HepG2 (cell line): ENCODE results near the gene CLASRP. TPM values are rescaled to one million over a fixed set of nuclear protein-coding genes. Genes with fewer than 3 reads are reported as not detected.
A peak's percentile ranks its signal among the peaks of the same experiment; 100 is the strongest.

ENCODE experiments used
- CBX5 ChIP-seq: sonication (generic); formaldehyde crosslinking; IDR thresholded peaks from 2 replicates; pipeline ENCODE4 v1.4.0; 2020; ENCODE audit warnings: missing genetic modification reagents, borderline replicate concordance
- CENPT ChIP-seq: sonication (generic); formaldehyde crosslinking; IDR thresholded peaks from 2 replicates; pipeline ENCODE4 v1.8.0; 2022; ENCODE audit warnings: low read depth, mild to moderate bottlenecking, moderate library complexity, missing genetic modification reagents
- GABPA ChIP-seq, 2 experiments: IDR thresholded peaks; 2 replicates each; pipeline ENCODE4 v1.6.1; 2011 to 2016; ENCODE audit warnings: low read depth in 2 of 2, low read length in 1 of 2, missing biosample characterization in 1 of 2, missing genetic modification characterization in 1 of 2
- HNRNPH1 ChIP-seq: fragments of 200-400 bp; formaldehyde crosslinking; optimal IDR thresholded peaks from 2 replicates; pipeline ENCODE3; 2017; ENCODE audit warnings: mild to moderate bottlenecking, low read depth, low read length
- MIER3 ChIP-seq: IDR thresholded peaks from 2 replicates; pipeline ENCODE4 v1.6.1; 2016; ENCODE audit warnings: missing compliant biosample characterization, borderline replicate concordance
- MXI1 ChIP-seq: IDR thresholded peaks from 3 replicates; pipeline ENCODE4 v1.6.1; 2012; ENCODE audit warnings: low read depth, low read length, inconsistent platforms, borderline replicate concordance
- ONECUT2 ChIP-seq: sonication (generic); formaldehyde crosslinking; IDR thresholded peaks from 2 replicates; pipeline ENCODE4 v1.4.0; 2020; ENCODE audit warnings: missing genetic modification reagents
- PTBP1 ChIP-seq: fragments of 200-400 bp; formaldehyde crosslinking; IDR thresholded peaks from 2 replicates; pipeline ENCODE4 v1.6.1; 2018; ENCODE audit warnings: low read length, low read depth; ENCODE audit not compliant: poor library complexity, severe bottlenecking
- SIX1 ChIP-seq: sonication (generic); formaldehyde crosslinking; IDR thresholded peaks from 2 replicates; pipeline ENCODE4 v1.4.0; 2020; ENCODE audit warnings: missing genetic modification reagents, borderline replicate concordance
- SP5 ChIP-seq: IDR thresholded peaks from 2 replicates; pipeline ENCODE4 v1.6.1; 2016; ENCODE audit warnings: low read depth, borderline replicate concordance
- SUZ12 ChIP-seq: fragments of 150-350 bp; IDR thresholded peaks from 2 replicates; pipeline ENCODE4 v1.6.1; 2014; ENCODE audit warnings: low read depth, low read length
- TEAD3 ChIP-seq: optimal IDR thresholded peaks from 2 replicates; pipeline ENCODE3; 2016; ENCODE audit warnings: borderline replicate concordance
- ZFP36 ChIP-seq: fragments of 150-350 bp; IDR thresholded peaks from 2 replicates; pipeline ENCODE4 v1.6.1; 2018; ENCODE audit warnings: borderline replicate concordance, low read length, low read depth; ENCODE audit not compliant: partially characterized antibody
- ZMYM4 ChIP-seq: sonication (generic); formaldehyde crosslinking; IDR thresholded peaks from 2 replicates; pipeline ENCODE4 v1.8.1; 2023; ENCODE audit warnings: mild to moderate bottlenecking, missing genetic modification reagents
- ZNF138 ChIP-seq: sonication (generic); formaldehyde crosslinking; IDR thresholded peaks from 2 replicates; pipeline ENCODE4 v1.5.0; 2020; ENCODE audit warnings: mild to moderate bottlenecking, low read depth, missing genetic modification reagents
- ZNF180 ChIP-seq: sonication (generic); formaldehyde crosslinking; IDR thresholded peaks from 2 replicates; pipeline ENCODE4 v1.4.0; 2020; ENCODE audit warnings: low read depth, missing genetic modification reagents, borderline replicate concordance
- ZNF207 ChIP-seq: fragments of 450-650 bp; IDR thresholded peaks from 2 replicates; pipeline ENCODE4 v1.6.1; 2016; ENCODE audit warnings: antibody characterized with exemption, borderline replicate concordance
- ZNF30 ChIP-seq: sonication (generic); formaldehyde crosslinking; IDR thresholded peaks from 2 replicates; pipeline ENCODE4 v1.5.0; 2020; ENCODE audit warnings: mild to moderate bottlenecking, missing genetic modification reagents
- ZNF501 ChIP-seq: sonication (generic); formaldehyde crosslinking; IDR thresholded peaks from 2 replicates; pipeline ENCODE4 v1.5.1; 2020; ENCODE audit warnings: mild to moderate bottlenecking, moderate library complexity, missing genetic modification reagents
- ZNF564 ChIP-seq: sonication (generic); formaldehyde crosslinking; IDR thresholded peaks from 2 replicates; pipeline ENCODE4 v1.8.1; 2023; ENCODE audit warnings: mild to moderate bottlenecking, missing genetic modification reagents
- ZSCAN30 ChIP-seq: sonication (generic); formaldehyde crosslinking; IDR thresholded peaks from 2 replicates; pipeline ENCODE4 v1.5.0; 2020; ENCODE audit warnings: mild to moderate bottlenecking, missing genetic modification reagents
- polyA plus RNA-seq, 8 experiments: library from polyadenylated mRNA; depleted of rRNA in 3 of 8; stranded (reverse) in 7 of 8; unstranded in 1 of 8; fragments of >200 nt; fragmentation: Illumina TruSeq in 4 of 8; extraction: Trizol in 4 of 8; gene quantifications; 2 replicates each; pipeline versions ENCODE4 v1.2.1 to v1.2.3, GENCODE V29; 2011 to 2016; ENCODE audit warnings: low read depth in 4 of 8, missing spikeins in 1 of 8, mixed read lengths in 1 of 8; ENCODE audit not compliant: insufficient read depth in 1 of 8
- total RNA-seq, 5 experiments: library from RNA; depleted of rRNA; stranded (reverse); fragments of >200 nt; fragmentation: Illumina TruSeq; extraction: Trizol; gene quantifications; 2 replicates each; pipeline ENCODE4 v1.2.3, GENCODE V29; 2016; ENCODE audit warnings: low read depth in 1 of 5
- TF ChIP-seq, protein P1 (sequence below): sonication (generic); formaldehyde crosslinking; IDR thresholded peaks from 2 replicates; pipeline ENCODE4 v1.8.1; 2023; ENCODE audit warnings: mild to moderate bottlenecking, missing genetic modification reagents
- TF ChIP-seq, protein P2 (sequence below): sonication (generic); IDR thresholded peaks from 2 replicates; pipeline ENCODE4 v1.6.1; 2016; ENCODE audit warnings: low read depth, borderline replicate concordance
- TF ChIP-seq, protein P3 (sequence below): IDR thresholded peaks from 2 replicates; pipeline ENCODE4 v1.6.1; 2018; ENCODE audit warnings: missing genetic modification reagents
- TF ChIP-seq, protein P4 (sequence below): IDR thresholded peaks from 2 replicates; pipeline ENCODE4 v1.6.1; 2016; ENCODE audit warnings: low read depth
- TF ChIP-seq, protein P5 (sequence below): sonication (generic); formaldehyde crosslinking; IDR thresholded peaks from 2 replicates; pipeline ENCODE4 v1.9.0; 2021; ENCODE audit warnings: missing genetic modification reagents, mild to moderate bottlenecking, borderline replicate concordance

The CLASRP gene
- total and polyA plus RNA-seq, 2 of the 13 experiments (the other 11 are each of a cell fraction or from before 2014, with no cell fraction given), result 32.0 to 51.4 TPM

DNA sequence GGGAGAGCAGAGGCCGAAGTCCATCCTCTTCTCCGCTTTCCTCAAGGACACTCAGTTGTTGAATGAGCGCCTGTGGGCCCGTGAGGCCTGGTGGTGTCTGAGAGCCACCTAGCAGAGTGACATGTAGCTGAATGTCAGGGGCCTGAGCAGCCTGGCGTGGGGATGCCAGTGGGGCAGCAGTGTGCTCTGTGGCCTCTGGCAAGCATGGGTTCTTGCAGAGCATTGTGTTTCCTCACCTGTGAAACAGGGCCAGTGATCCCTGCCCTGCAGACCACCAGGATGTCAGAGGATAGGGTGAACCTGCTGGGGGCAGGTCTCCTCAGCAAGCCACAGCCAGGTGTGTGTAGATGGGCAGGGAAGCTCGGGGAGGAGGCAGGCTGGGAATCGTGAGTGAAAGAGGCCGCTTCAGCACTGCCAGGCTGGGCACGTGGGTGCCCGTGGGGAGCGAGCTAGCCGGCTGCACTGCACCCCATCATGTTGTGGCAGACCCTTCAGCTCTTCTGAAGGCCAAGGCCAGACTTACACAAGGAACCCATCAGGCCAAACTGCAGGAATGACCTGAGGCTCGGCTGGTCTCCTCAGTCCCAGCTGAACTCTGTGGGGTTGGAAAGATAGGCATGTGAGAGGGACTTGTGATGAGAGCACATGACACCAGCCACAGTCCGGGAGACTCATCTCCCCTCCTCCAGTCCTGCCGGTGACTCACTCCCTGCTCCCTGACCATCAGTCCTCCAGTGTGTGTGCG lies 59.1 kb downstream of the CLASRP start (continued):
- TF ChIP-seq, protein P1, sequence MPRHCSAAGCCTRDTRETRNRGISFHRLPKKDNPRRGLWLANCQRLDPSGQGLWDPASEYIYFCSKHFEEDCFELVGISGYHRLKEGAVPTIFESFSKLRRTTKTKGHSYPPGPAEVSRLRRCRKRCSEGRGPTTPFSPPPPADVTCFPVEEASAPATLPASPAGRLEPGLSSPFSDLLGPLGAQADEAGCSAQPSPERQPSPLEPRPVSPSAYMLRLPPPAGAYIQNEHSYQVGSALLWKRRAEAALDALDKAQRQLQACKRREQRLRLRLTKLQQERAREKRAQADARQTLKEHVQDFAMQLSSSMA, result no peak
- TF ChIP-seq MXI1 (peak; percentile 75; the same call in 1 of the 3 replicates), SP5 (CRISPR knock-in tag) (no peak), ZNF180 (no peak), HNRNPH1 (no peak), ZSCAN30 (CRISPR knock-in tag) (no peak), ZFP36 (no peak), TEAD3 (CRISPR knock-in tag) (peak; percentile 51), ZNF207 (no peak), ZMYM4 (CRISPR knock-in tag) (no peak), ZNF30 (CRISPR knock-in tag) (no peak), ZNF564 (CRISPR knock-in tag) (no peak), ZNF501 (CRISPR knock-in tag) (no peak), SUZ12 (no peak), CBX5 (CRISPR knock-in tag) (no peak), PTBP1 (no peak), SIX1 (CRISPR knock-in tag) (no peak), ZNF138 (CRISPR knock-in tag) (no peak), GABPA (IDR thresholded peaks at IDR 0.05; ENCODE audit: low read depth, low read length) (no peak), GABPA (CRISPR knock-in tag; IDR thresholded peaks at IDR 0.05; ENCODE audit: low read depth) (no peak), CENPT (no peak), ONECUT2 (CRISPR knock-in tag) (no peak), MIER3 (CRISPR knock-in tag) (no peak)
- TF ChIP-seq, protein P2, sequence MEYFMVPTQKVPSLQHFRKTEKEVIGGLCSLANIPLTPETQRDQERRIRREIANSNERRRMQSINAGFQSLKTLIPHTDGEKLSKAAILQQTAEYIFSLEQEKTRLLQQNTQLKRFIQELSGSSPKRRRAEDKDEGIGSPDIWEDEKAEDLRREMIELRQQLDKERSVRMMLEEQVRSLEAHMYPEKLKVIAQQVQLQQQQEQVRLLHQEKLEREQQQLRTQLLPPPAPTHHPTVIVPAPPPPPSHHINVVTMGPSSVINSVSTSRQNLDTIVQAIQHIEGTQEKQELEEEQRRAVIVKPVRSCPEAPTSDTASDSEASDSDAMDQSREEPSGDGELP, result peak; percentile 32; the same call in 1 of the 2 replicates
- TF ChIP-seq, protein P3, sequence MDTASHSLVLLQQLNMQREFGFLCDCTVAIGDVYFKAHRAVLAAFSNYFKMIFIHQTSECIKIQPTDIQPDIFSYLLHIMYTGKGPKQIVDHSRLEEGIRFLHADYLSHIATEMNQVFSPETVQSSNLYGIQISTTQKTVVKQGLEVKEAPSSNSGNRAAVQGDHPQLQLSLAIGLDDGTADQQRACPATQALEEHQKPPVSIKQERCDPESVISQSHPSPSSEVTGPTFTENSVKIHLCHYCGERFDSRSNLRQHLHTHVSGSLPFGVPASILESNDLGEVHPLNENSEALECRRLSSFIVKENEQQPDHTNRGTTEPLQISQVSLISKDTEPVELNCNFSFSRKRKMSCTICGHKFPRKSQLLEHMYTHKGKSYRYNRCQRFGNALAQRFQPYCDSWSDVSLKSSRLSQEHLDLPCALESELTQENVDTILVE (CRISPR knock-in tag), result no peak
- TF ChIP-seq, protein P4, sequence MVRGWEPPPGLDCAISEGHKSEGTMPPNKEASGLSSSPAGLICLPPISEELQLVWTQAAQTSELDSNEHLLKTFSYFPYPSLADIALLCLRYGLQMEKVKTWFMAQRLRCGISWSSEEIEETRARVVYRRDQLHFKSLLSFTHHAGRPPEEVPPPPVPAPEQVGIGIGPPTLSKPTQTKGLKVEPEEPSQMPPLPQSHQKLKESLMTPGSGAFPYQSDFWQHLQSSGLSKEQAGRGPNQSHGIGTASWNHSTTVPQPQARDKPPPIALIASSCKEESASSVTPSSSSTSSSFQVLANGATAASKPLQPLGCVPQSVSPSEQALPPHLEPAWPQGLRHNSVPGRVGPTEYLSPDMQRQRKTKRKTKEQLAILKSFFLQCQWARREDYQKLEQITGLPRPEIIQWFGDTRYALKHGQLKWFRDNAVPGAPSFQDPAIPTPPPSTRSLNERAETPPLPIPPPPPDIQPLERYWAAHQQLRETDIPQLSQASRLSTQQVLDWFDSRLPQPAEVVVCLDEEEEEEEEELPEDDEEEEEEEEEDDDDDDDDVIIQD (CRISPR knock-in tag), result 0 out of 2 replicates have a peak, but pooled peaks have one; percentile 9
- TF ChIP-seq, protein P5, sequence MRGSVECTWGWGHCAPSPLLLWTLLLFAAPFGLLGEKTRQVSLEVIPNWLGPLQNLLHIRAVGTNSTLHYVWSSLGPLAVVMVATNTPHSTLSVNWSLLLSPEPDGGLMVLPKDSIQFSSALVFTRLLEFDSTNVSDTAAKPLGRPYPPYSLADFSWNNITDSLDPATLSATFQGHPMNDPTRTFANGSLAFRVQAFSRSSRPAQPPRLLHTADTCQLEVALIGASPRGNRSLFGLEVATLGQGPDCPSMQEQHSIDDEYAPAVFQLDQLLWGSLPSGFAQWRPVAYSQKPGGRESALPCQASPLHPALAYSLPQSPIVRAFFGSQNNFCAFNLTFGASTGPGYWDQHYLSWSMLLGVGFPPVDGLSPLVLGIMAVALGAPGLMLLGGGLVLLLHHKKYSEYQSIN (CRISPR knock-in tag), result no peak
